Right renal pelvis (tissue), 4 donors: ENCODE results near the gene LRRC2. TPM values are rescaled to one million over a fixed set of nuclear protein-coding genes. Genes with fewer than 3 reads are reported as not detected.
"Not testable (repeated sequence)": the region's sequence is repeated elsewhere in the genome, so short reads cannot be mapped to it uniquely, and the experiment has no call there.

Experiments used
- DNase-seq, 4 donors: peaks; one replicate each; pipeline ENCODE4 v3.0.0-alpha.2; 2013; ENCODE audit warnings: low read depth in 4 of 4, low spot score in 3 of 4, missing footprints in 1 of 4
- polyA plus RNA-seq, 4 donors: library from polyadenylated mRNA; unstranded; fragments of 120-200 nt; gene quantifications; one replicate each; pipeline ENCODE4 v1.2.1, GENCODE V29; 2013; ENCODE audit not compliant: insufficient read length in 4 of 4

The LRRC2 gene
- polyA plus RNA-seq, 4 donors, result 1.9 to 3.1 (median 2.6) TPM

DNA sequence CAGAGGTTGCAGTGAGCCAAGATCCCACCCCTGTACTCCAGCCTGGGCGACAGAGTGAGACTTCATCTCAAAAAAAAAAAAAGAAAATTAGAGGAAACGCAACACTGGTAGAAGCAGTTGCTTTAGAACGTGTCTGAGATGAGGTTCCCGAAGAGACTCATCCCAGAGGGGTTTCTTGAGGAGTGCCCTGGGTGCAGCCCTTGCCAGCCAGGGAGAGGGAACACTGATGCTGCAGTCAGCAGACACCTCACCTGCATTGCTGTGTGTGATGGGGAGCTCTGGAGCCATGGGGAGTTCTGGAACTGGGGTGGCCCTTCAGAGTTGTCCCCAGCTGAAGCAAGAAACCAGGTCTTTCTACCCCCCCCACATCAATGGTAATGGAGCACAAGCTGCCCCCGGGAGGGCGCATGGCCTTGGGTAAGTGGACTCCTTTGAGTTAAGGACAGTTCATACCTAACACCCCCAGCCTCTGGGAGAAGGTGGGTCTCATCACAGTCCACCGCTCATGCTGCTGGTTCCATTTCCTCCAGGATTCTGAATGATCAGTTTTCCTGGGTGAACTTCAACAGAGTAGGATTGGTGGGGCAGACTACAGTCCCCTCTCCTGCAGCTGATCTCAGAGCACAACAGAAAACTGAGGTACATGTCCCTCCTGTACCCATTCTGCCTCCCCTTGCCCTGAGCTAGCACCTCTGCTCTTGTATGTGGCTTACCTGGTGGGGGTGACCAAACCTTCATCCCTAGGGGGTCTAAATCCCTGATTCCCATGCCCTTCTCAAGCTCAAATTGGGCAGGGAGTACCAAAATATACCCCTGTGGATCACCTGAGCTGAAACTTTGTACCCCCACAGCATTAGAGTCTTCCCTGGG is 18.7 kb upstream of the LRRC2 start:
- no peak for DNase-seq

DNA sequence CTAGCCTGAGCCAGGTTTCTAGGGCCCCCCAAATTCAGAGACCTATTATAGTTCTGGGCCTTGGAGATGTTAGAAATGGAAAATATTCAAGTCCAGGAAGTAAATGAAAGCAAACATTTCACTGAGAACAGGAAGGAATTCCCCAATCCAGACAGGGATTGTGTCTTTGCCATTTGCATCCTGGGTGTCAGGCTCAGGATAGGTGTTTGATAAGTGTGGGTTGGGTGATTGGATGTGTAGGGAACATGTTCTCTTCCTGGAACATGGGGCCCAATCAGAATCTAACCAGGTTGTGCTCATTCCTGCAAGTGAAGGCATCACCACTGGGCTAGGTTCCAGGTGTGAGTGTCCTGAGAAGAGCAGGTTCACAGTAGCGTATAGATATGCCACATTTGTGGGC is 14.6 kb upstream of the LRRC2 start:
- DNase-seq, result no peak

DNA sequence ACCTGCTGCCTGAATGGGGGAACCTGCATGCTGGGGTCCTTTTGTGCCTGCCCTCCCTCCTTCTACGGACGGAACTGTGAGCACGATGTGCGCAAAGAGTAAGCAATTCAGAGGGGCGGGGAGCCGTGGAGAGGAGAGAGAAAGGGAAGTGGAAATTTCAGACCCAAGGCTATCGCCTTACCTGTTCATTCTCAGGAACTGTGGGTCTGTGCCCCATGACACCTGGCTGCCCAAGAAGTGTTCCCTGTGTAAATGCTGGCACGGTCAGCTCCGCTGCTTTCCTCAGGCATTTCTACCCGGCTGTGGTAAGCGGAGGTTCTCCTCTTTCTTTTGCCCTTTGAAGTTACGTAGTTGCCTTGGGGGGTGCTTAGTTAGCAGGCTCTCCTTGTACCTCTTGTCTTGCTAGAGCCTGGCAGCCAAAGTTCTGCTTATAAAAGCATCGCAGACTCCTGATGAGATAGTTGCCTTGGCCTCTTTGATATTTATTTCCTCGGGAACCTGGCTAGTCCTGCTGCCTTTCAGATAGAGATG is 13.7 kb upstream of the LRRC2 start:
- no peak for DNase-seq

DNA sequence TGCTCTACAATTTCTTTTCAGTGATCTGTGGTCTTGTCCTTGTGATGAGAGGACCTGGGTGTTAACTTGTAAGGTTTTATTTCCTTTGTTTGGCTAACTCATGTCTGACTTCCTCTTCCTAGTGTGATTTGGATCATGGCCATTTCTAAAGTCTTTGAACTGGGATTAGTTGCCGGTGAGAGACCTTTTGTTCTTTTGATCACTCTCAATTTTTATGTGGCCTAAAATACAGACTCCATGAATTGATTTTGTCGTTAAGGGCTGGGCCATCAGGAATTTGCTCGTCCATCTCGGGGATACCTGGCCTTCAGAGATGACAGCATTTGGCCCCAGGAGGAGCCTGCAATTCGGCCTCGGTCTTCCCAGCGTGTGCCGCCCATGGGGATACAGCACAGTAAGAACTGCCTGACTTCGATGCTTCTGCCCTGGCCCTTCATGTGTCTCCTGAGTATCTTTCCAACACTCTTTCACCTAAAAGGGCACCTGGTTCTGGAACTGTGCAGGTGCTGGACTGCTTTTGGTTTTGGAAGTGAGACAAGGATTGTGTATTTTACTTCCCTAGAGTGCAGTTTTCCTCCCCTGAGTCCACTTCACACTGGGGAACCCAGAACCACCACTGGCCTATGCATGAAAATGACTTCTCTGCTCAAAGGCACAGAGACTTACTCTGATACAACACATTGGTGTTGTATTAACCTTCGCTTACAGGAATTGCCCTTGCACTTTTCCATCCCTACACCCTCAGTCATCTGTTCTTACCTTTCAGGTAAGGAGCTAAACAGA is 13.1 kb upstream of the LRRC2 start:
- no peak for DNase-seq

DNA sequence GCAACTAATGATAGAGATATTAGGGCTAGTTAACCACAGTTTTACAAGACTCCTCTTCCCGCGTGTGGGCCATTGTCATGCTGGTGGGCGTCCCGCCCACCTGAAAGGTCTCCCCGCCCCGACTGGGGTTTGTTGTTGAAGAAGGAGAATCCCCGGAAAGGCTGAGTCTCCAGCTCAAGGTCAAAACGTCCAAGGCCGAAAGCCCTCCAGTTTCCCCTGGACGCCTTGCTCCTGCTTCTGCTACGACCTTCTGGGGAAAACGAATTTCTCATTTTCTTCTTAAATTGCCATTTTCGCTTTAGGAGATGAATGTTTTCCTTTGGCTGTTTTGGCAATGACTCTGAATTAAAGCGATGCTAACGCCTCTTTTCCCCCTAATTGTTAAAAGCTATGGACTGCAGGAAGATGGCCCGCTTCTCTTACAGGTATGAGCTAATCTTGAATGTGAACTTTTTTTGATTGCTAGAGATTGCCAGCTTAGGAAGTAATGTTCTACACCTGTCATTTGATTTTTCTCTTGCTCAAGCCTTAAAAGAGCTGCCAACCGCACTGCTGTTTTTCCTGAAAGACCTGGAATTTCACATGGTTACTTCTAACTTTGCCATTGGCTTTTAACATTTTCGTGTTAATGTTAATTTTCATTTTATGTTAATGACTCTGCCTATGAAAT is 11.6 kb upstream of the LRRC2 start:
- DNase-seq, result not testable (repeated sequence)

DNA sequence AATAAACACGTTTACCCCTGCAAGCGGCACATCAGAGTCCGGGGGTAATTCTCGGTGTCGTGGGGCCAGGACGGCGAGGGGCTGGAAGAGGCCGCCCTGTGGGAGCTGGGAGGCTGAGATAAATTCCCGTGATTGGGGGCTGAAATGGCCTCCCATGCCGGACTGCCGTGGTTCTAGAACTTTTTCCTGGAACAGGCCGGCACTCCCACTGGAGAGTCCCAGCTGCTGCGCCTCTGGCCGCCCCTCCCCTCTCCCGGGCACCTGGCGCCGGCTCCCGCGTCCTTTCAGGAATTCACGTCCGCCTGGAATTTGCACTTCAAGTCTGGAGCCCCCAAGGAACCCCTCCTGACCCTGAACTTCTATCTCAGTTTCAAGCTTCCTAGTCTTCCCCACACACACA is 10.8 kb upstream of the LRRC2 start:
- DNase-seq, result no peak

DNA sequence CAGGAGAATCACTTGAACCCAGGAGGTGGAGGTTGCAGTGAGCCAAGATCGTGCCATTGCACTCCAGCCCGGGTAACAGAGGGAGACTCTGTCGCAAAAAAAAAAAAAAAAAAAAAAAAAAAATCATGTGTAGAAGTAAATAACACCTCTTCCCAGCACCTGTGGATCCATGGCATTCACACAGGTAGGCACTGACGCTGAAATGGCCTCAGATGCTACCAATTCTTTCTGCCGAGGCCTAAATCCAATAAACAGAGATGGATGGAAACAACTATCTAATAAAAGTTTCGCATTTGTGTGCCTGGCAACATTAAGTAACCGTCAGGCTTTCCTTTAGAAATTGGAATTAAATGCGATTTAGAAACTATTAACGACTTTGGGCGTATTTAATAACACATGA is 10.3 kb upstream of the LRRC2 start:
- DNase-seq, result no peak

DNA sequence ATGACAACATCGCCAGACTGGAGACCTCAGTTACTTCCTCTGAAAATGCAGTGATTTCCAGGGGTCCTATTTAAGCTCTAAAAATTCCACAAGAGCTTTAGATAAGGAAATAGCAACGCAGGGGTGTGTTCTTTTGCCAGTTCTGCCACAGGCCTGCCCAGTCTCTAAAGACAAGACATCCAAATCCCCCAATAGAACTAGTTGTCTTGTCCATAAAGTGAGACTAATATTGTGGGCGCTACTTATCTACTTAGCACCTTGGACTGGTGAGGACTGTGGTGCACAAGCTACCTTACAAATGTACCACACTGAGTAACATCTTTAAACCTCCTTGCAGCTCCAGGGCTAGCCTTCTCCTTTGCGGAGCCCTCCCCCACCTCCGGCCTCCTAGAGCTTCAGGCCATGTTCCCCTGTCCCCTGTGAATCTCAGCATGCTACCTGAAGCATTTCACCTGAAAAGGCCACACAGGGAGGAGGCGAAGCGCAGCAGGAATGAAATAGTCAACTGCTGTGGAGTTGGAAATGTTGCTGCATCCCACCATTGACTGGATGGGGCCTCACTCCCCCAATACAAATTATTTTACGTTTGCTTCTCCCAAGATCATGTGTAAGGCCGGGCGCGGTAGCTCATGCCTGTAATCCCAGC is 9.6 kb upstream of the LRRC2 start:
- DNase-seq, result no peak

DNA sequence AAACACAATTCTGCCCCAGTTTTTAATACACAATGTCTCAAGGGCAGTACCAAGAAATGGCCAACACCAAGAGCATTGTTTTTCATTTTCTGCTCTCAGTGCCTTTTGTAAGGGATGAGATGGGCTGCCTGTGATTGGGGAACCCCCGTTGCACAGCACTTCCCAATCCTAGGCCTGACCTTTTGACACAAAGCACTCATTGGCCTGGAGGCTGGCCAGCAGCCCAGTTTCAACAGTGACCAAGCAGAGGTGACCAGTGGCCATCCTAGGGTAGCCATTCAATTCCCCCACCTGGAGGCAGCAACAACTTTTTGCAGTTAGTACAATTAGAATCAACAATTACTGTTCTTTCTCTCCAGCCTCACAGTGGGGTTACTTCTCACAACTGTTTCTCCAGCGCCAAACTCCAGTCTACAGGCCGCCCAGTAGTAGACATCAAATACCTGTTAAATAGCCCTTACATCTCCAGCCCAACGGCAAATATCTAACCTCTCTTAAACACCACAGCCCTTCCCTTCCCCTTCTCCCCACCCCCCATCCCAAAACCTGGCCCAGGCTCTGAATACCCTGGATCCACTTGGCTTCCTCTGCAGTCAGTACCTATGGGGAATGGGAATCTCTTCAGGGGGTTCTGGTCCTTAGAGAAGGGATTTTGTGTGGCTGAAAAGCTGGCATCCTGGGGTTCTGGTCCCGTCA is 8.9 kb upstream of the LRRC2 start:
- no peak for DNase-seq

DNA sequence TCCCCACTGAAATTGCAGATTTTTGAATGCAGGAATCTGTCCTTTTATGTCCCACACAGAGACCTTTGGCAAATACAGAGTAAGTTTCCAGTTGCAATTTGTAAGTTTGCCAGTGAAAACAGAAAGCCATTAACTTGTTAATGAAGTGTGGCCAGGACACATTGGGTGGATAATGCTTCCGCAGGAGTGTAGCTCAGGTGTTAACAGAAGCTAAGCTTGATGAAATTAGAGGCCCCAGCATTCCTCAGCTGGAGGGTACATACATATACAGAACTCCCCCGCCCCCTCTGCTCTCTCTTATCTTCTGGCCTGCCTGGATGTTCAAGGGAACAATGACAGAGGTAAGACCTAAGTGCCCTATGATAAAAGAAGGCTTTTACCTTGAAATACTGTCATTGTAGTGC is 8.1 kb upstream of the LRRC2 start:
- DNase-seq, result no peak

DNA sequence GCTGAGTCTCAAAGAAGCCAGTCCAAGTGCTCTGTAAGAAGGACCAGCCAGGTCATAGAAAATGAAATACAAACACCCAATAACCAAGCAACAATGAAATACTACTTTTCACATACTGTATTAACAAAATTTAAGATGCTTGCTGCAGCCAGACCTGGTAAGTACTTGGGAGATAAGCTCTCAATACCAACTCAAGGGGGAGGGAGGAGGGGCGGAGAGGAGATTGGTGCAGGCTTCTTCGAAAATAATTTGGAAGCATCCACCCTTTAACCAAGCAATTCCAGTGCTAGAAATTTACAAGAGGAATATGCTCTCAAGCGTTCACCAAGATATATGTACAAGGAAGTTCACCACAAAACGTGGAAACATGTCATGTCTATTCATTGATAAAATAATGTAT is 7.6 kb upstream of the LRRC2 start:
- DNase-seq, result no peak

DNA sequence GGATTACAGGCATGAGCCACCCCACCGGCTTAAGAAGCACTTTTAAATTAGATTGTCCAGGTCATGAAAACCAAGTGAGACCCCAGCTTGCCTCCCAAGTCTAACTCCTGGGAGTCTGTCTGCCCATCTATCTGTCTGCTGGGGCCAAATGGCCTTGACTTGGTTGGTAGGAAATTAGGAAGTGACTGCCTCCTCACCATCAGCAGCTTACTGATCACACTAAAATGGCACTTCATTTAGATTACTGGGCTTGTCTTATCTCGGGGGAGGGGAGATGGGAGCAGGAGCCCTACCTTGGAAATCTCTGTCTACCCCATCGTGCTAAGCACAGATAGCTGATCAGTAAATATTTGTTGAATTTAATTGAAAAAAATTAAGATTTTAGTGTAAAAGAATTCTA is 5.6 kb upstream of the LRRC2 start:
- DNase-seq, result no peak

DNA sequence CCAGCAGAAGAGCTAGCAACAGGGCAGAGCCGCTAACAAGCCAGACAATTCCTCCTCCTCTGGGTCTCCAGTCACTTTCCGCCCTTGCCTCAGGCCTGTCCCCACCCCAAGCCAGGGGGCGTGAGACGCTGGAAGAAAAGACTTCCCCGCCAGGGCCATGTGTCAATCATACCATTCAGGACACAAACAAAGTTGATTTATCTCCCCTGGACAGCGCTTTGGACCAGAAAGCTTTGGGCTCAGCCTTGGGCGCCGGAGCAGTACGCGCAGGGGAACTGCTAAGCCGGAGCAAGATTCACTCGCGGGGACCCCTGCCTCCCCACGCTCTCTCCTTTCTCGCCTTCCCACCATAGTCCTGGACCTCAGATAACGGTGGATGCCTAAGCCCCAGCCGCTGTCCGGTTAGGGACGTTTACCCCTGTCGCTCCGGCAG is 479 bp downstream of the LRRC2 start:
- no peak for DNase-seq

DNA sequence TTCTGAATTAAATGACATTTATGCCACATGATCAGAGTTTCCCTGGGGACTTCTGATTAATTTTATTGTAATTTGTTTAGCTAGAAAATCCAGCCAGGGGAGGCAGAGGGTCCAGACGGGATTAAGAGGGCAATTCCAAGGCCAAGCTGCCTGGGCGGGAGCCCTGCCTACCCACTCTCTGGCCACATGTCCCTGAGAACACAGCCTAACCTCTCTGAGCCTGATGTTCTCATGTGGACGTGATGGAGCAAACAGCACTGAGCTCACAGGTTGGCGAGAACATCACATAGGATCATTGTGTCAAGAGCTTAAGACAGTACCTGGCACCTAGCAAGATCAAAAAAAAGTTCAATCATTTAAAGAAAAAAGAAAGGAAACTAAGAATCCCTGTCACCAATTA is 1.0 kb downstream of the LRRC2 start:
- DNase-seq, result no peak

DNA sequence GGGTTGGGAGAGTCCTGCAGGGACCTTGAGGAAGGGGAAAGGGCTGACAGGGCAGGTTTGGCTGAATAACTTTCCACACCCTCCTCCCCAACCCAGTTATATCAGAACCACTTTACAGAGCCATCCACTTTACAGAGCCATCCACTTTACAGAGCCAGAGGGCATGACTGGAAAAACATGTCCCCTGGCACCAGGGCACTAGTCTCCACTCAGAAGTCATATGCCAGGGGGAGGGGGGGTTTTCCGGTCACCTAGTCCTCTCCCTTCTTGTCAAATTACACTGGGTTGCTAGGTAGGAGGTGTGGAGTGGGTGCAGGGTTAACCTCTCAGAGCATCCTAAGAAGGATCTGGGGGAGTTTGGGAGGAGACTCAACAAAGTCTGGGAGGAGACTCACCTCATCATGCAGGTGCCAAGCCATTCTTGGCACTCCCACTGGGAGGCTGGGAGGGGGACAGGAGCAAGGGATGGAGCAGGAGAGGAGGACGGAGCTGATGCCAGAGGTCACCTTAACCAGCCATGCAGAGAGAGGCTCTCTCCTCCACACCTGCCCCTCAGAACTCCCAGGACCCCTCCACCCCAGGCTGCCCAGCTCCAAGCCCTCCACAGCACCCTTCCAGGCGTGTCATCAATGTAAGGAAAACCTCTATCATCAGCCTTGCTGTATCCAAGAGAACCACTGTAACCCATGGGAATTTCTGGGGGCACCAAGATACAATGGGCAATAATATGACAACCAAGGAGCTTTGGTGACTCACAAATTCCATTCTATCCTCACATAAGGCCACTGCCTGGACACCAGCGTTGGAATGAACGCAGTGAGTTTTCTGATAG is 1.7 kb downstream of the LRRC2 start:
- no peak for DNase-seq

DNA sequence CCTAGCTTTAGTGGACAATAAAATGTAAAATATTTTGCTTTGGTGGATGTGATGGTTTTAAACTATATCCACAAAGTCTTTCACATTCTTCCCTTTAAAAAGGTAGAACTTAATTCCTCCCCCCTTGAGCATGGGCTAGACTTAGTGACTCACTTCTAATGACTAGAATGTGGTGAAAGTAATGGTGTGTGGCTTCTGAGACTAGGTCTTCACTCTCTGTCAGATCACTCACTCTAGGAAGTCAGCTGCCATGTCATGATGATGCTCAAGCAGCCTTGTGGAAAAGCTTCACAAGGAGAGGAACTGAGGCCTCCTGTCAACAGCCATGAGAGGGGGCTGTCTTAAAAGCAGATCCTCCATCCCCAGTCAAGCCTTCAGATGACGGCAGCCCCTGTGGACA is 4.2 kb downstream of the LRRC2 start:
- no peak for DNase-seq

DNA sequence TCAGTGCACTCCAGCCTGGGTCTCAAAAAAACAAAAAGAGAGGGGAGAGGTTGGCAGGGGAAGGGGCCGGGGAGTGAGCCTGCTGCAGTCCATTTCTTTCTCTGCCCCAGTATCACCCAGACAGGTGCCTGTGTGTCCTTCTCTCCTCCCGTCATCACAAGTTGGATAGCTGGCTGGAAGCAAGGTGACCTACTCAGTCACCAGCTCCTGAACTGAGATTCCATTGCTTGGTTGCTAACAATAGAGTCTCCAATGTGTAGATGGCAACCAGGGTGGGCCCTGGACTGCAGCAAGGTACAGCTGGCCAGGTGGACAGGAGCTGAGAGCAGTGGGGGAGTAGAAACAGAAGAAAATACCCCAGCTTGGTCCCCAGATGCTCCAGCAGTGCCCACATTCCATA is 4.6 kb downstream of the LRRC2 start:
- DNase-seq, result no peak

DNA sequence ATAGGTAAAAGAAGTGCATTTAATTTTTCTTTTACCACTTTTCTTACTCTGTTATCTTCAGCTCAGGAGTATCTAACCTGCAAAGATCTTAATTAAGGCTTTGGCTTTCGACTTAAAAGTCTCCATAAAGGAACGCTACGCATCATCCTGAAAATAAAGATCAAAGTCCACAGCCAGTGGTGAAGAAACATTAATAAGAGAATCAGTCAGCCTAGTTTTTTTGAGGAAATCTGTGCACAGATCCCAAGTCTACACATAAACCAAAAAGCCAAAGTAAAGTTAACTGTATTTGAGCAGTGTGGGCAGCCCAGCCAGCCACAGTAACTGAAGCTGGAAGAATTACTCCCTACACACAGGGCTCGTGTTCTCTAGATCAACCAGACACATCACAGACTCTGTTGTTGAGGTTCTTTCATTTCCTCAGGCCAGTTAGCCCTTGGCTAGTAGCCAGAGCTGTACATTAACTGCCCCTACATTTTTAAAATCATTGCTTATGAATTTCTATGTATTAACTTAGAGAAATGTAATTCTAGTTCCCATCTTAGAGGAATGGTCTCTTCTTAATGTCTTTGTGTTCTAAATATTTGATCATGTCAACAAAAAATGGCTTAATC is 6.9 kb downstream of the LRRC2 start:
- no peak for DNase-seq
